Stimulated activated CD8-positive, alpha-beta memory T cell treated with anti-CD3 and anti-CD28 coated beads, Interleukin-12 subunit alpha, Interleukin-12 subunit beta, amount 100 ng/mL, for 4 hours (primary cell): Measurements from ENCODE around the gene TPD52L2.
A peak's percentile ranks its signal among the peaks of the same experiment; 100 is the strongest.
"Not testable (repeated sequence)": the region's sequence is repeated elsewhere in the genome, so short reads cannot be mapped to it uniquely, and the experiment has no call there.

ENCODE experiments used
- DNase-seq: peaks from one replicate; pipeline ENCODE4 v3.0.0-alpha.2; 2020; ENCODE audit warnings: low read depth

The TPD52L2 gene

DNA sequence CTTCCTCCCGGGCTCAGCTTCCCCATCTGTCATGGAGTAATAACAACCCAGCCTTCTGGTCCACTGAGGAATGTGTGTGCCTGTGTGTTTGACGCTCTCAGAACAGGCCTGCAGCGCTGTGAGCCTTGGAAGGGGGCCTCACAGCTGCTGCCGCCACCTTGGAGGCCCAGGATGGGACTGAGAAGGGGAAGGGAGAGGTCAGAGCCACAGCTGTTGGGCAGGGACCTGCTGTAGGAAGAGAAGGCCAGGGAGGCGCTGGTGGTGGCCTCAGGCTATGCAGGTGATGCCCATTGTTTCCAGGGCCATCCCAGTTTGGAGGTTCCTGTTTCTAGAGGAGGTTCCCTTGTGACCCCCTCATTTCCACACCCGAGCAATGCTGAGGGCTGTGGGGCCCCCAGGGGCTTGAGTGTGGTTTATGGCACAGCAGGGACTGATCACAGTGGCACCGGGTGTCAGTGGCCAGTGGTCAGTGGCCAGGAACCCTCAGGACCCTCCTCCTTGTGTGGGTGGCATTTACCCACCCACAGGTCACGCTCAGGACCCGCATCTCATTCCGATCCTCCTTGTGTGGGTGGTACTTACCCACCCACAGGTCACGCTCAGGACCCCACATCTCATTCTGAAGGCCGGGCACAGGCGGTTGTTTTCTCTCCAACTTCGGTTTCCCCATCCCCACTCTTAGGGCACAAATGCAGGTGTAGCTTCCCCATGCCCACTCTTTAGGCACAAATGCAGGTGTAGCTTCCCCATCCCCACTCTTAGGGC lies 14.0 kb downstream of the TPD52L2 start:
- DNase-seq, result no peak

DNA sequence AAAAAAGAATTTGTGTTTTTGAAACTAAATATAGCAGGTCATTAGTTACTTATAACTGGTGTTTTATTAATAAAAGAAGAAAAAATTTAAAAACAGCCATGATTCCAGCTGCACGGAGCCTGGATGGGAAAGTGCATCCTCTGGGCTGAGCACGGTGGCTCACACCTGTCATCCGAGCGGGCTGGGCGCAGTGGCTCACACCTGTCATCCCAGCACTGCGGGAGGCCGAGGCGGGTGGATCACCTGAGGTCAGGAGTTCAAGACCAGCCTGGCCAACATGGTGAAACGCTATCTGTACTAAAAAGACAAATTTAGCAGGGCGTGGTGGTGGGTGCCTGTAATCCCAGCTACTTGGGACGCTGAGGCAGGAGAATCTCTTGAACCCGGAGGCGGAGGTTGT lies 15.8 kb downstream of the TPD52L2 start:
- not testable (repeated sequence) for DNase-seq

DNA sequence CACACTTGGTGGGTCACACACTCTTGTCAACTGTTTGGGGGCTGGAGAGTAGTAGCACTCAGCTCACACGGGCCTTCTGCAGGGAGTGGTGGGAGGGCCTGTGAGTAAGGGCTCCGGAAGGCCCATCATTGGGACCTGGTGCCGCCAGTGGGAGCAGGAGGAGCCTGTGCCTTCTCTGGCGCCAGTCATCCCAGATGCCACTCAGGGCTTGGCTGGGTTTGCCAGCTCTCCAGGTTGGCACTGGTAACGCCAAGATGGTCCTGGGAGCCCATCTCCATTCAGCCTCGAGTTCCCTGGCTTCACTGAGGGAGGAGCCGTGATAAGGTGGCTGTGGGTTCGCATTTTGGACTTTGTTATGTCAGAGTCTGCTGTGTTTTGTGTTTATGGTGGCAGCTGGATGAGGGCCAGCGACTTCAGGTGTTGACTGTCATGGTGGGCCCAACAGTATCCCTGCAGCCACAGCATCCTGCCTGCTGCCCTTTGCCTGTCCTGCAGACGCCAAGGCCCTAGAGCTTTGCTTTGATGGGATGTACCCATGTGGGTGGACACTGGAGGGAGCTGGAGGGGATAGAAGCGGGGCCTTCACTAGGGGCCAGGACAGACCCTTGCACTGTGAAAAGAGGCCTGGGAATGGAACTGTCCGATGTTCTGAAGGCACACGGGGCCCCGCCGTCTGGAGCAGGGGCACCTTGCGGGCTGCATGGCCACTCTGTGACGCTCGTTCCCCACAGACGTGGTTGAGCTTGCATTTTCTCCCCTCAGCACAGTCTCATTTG lies 16.6 kb downstream of the TPD52L2 start:
- no peak for DNase-seq

DNA sequence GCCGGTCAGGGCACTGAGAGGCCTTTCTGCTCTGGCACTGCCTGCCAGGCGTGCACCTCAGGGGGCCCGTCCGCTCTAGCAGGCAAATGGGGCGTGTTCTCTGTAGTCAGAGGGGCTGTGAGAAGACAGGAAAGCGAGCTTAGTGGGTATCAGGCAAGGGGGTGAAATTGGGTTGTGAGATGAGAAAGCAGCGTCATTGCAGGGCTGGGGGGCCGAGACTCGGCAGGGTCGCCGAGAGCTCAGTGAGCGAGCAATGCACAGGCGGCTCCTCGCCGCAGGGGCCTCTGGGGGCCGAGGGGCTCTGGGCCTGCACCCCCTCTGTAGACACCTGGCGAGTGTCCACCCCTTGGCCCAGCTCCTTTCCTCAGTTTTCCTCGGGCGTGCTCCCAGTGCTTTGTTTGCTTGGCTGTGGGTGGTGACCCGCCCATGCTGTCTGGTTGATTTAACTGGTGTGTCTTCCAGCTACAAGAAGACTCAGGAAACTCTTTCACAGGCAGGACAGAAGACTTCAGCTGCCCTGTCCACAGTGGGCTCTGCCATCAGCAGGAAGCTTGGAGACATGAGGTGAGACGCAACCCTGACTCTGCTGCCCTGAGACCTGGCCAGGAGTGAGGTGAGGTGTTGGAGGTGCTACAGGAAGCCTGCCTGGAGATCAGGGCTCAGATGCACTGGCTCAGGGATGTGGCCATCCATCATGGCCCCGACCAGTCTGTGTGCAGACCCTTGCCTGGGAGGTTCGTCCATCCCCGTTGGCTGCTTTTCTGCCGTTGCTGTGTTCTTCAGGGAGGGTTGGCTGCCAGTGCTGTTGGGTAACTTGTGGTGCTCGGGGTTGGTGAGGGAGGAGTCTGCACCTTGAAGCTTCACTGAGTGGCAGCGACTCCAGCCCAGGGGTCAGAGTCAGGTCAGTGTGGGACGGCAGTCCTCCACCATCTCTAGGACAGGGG lies 17.5 kb downstream of the TPD52L2 start:
- DNase-seq, result no peak

DNA sequence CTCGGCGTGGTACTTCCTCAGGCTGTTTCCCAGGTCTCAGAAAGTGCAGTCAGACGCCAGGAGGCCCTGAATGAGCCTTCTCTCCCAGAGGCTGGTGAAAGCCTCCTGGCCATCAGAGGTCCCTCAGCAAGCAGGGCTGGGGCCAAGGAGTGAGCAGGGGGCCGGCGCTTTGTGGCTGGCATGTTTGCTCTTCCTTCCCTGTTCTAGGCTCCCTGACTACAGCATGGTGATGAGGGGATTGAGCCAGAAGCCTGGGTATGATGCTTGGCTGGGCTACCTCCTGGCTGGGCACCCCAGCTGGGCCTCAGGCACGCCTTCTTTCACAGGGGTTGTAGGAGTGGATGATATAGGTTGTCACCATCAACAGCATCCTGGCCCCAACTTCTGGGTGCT lies 18.1 kb downstream of the TPD52L2 start:
- DNase-seq, result no peak

DNA sequence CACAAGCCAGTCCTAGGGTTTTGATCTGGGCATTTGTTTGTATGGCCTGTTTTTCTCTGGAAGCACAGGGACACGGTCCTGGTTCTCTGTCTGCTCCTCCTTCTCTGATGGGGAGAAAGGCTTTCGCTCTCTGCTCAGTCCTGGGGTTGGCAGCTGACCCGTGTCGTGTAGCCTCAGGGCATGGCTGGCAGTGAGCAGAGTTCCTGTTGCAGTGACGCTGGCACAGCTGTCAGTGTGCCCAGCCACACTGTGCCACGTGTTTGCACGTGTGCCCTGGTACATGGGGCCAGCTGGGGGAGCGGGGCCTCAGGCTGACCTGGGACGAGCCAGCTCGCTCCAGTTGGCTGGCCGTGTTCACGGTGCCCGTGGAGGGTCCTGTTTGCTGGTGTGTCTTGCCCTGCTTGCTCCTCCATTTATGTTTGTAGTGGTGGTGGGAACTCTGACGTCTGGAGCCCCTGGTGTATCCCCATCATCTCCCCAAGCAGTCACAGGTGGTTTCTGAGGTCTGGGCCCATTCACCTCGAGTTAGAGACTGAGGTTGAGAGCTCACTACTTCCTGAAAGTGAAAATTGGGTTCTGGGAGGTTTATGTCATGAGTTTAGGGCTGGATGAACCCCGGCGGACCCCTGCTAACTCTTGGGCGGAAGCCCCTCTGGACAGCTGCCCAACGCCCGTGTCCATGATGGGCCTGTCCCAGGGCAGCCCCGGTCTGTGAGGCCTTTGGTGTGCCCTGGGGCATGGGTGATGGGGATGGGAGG lies 19.6 kb downstream of the TPD52L2 start:
- DNase-seq, result no peak

DNA sequence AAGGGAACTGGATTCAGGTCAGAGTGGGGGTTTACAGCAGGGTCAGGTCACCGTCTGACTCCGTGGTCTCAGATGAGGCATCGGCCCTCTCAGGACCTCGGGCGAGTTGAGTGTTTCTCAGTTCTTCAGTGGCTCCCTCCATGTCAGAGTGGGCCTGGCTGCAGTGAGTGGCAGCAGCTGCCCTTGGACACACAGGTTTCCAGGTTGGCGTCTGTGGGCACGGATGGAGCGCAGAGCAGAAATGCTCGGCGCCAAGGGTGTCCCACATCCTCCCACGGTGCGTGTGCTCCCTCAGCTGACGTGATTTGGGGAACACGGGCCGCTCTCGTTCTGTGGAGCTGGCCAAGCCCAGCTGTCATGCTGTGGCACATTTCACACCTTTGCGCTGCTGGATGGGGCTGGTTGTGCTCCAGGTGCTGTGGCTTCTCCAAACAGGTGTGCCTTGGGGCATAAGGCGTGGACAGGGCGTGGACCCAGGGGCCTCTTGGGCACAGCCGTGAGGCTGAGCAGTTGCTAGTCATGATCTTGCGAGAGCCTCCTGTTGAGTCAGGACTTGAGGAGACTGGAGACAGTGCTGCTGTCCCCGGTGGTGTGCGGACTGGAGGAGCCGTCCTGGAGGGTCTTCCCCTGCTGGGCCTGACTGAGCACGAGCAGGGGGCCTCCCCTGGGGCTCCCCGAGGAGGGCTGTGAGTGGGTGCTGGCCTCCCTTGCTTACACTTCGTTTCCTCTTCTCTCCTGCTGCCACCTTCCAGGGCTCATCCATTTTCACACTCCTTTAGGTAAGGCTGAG lies 20.4 kb downstream of the TPD52L2 start:
- no peak for DNase-seq

DNA sequence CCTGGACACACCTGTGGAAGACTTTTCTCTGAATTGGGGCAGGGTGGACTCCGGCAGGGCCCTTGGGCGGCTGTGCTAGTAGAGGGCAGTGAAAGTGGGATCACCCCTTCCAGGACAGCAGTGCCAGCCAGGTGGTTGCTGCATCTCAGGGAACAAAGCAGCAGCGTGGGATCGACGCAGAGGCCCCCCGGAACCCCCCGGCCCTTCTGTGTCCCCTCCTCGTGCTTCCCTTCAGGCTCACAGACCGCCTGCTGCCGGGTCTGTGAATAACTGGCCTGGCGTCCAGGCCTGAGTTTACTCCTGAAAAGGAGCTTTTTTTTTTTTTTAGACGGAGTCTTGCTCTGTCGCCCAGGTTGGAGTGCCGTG lies 21.0 kb downstream of the TPD52L2 start:
- no peak for DNase-seq

DNA sequence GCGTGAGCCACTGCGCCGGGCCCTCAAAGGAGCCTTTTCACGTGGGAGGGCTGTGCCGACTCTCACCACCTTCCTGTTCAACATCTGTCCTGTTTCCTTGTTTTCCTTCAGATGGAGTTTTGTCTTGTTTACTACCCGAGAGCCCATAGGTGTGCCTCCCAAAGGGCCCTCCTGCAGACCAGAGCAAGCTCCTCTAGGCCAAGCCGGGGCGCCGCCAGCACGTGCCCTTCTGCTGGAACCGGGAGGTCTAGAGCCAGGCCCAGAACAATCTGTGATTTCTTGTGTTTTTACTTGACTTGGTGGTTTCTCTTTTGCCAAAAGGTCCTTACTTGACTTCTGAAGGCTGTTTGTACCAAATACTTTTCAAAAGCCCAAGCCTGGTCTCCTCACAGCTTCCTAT lies 21.9 kb downstream of the TPD52L2 start:
- no peak for DNase-seq

DNA sequence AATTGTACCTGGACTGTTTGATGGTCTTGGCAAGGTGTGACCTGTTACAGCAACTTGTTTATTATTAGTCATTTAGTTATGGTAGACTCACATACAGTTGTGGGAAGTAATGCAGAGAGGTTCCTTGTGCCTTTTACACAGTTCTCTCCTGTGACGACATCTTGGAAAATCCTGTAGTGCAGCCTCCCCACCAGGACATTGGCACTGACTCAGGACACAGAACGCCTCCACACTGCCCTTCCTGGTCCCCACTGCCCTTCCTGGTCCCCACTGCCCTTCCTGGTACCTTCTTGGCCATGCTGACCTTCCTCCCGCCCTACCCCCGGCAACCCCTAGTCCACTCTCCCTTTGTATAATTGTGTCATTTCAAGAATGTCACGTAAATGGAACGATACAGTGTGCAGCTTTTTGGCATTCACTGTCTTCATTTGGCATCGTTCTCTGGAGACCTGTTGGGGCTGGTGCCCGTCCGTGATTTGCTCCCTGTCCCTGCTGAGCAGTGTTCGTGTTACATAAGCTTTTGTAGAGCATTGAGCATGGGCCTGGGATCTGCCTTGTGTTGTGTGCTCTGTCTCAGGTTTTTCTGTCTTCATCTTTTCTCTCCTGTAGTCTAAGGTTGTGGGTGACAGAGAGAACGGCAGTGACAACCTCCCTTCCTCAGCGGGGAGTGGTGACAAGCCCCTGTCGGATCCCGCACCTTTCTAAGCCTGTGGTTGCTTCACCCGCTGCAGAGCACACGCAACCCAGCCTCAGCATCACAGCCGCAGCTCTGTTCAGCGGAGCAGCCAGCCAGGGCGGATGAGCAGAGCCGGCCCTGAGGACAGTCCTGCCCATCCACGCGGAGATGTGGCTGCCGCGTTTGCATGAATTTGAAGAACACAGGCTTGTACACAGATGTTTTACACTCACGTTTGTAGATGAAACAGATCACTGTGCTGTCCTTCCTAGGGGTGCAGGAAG lies 24.5 kb downstream of the TPD52L2 start:
- DNase-seq, result no peak

DNA sequence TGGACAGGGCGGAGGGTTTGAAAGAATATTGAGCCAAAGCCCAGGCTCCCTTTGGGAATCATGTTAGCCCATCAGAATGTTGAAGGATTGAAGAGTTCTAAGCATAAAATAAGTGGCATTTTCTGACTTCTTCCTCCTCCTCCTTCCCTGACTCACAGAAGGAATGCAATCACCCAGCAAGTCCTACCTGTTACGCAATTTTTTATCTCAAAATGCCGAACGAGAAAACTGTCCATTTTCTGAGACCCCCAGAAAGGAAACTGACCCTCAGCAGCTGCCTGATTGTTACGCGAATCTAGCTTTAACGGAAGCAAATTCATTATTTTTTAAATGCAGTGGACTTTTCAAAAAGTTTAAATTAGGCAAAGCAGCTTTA lies 25.1 kb downstream of the TPD52L2 start:
- DNase-seq, result no peak

DNA sequence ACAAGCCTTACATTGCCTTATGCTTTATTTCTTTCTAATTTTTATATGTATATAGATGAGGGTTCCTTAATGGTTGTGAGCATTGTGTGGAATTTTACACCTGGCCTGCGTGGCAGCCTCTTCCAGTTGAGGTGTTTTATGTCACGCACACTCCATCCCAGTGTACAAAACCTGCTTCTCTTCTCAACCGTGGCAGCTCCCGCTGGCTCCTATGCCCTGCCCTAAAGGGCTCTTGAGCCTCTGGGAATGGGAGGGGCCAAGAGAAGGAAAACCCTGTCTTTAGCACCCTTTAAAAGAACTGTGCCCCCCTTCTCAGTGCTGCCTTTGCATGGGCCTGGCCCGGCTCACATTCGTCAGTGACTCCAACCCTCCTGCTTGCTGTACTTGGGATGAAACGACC lies 25.5 kb downstream of the TPD52L2 start:
- DNase-seq, result no peak

DNA sequence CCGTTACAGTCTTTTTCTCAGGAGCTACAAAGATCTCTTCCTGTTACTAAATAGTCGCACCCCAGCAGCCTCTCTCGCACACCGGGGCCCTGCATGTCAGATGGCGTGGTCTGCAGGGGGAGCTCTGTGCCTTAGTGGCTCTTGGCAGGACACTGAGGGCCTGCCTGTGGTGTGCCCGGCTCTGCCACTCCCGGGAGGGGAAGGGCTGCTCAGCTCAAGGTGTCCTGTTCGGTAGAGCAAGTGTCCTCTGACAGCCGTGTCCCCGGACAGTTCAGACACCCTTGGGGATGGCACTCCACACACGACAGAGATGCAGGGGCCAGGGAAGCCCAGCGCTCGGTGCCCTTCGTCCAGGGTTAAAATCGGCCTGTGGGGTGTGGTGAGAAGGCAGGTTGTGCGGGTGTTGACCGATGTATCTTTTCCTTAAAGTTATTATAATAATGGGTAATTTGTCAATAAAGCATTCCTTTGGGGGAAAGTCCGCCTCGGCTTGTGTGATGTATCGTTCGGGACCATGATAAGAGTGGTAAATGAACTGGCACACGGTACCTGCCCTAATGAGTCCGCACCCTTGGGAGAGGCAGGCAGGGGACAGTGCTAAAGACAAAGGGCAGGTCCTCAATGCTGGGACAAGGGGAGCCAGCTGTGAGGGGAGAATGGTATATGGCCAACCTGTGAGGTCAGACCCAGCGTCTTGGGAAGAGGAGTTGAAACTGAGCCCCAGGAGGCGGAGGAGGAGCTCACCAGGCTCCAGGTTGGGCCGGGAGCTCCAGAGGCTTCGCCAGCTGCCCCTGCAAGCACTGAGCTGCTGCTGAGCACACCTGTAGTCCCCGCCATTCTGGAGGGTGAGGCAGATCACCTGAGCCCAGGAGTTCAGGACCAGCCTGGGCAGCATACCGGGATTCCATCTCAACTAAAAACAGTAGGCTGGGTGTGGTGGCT lies 26.3 kb downstream of the TPD52L2 start:
- no peak for DNase-seq

DNA sequence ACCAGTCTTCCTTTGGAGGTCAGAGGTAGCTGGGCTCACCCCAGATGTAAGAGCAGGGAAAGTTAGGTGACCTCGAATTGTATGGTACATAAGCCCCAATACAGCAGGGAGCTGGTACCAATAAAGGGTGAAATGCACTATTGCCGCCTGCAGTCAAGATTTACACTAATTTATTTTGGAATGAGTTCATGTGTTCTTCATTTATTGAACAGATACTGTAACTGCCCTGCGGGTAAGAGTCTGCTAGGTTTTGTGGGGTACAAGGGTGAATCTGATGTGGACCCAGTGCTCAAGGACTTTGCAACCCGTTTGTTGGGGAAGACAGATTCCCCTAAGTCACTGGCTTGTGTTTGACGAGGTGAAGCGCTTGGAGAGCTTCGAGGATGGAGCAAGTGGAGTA lies 27.3 kb downstream of the TPD52L2 start:
- DNase-seq, result no peak

DNA sequence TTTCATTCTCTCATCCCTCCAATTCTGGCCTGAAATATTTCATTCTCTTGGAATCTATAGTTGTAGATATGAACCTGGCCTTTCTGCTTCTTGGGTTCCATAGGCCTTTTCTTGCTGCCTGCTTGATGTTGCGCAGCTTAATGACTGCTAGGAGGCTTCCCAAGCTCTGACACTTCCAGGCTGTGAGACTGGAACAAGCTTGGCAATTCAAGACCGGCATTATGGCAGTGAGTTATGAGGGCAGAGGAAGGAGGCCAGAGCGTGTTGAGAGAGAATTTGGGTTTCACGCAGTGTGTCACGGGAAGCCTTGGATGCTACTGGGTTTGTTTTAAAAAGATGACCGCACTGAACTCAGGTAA lies 28.9 kb downstream of the TPD52L2 start:
- no peak for DNase-seq

DNA sequence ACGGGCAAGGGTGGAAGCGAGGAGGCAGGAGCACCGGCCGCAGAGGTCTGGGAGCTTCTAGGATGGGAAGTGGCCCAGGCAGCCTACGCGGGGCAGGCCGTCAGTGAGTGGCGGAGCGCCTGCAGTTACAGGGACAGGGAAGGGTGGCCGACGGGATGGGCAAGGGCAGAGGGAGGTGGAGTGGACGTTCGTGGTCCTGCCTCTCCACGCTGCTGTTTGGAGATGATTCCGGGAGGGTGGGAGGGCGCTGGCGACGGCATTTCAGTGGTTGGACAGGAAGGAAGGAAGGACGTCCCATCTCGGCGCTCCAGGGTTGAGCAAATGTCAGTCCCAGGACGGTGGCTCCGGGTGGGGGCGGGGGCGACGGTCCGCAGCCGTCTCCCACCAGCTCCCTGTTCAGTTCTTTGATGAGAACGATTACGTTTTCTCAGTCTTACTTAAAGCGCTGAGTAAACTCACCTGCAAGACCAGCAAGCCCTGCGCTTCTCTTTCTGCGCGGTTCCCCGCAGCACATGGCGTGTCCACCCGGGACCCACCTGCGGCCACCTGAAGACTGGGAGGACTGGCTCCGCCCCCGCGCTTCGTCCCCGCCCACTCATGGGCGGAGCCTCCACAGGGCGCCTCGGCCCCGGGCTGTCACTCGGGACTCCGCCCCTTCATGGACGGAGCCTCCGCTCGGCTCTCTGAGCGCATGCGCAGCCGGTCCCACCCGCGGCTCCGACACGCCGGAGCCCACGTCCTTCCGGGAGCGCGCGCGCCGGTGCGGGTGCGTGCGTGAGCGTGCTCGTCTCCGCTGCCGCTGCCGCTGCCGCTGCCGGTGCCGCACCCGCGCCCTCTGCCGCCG lies 29.5 kb downstream of the TPD52L2 start, which contains the start of gene DNAJC5:
Gene DNAJC5 (plus strand): TSS at position 769 of the 844 bp plus-strand sequence. CDS start 33,220 bp downstream, outside the sequence.
- peak; percentile 96 for DNase-seq

DNA sequence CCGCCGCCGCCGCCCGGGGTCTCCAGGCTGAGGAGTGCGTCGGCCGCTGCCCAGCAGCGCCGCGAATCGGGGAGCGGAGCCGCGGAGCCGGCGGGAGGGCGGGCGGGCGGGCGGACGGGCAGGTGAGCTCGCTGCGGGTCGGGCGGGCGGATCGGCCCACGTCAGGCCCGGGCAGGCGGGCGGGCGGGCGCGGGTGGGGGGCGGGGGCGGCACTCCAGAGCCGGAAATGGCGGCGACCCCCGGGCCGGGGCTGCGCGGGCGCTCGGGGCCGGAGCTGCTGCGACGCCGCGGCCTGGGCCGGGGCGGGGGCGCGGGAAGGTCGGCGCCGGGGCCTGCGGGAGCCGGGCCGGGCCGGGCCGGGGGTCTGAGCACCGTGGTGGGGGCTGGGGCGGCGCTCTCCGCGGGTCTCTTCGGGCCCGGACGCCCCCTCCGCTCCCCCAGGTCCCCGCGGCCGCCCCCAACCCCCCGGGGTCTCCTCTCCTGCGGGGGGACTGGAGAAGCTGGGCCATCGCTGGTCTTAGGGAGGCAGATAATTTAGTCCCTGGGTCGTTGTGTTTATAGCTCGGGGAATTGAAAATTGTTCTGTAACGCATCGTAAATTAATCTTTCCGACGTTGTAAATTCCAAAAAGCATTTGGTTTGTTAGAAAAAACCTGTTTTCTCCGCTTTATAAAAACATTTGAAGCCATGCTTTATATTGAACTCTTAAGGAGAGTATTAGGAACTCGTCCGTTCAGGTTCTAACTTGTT lies 30.3 kb downstream of the TPD52L2 start:
- no peak for DNase-seq
